IPS-18a (cell line): Measurements from ENCODE around the gene ZNF451.

ENCODE experiments used
- H3K27ac ChIP-seq: one replicate; pipeline ENCODE4 v1.5.1; 2013; ENCODE audit warnings: low read length
- H3K27me3 ChIP-seq: one replicate; pipeline ENCODE4 v1.6.1; 2013; ENCODE audit warnings: mild to moderate bottlenecking, low read length; ENCODE audit not compliant: control insufficient read depth, insufficient read depth
- H3K36me3 ChIP-seq: one replicate; pipeline ENCODE4 v1.6.1; 2013; ENCODE audit warnings: low read depth, low read length; ENCODE audit not compliant: control insufficient read depth
- H3K4me1 ChIP-seq: one replicate; pipeline ENCODE4 v1.6.1; 2013; ENCODE audit warnings: low read depth, low read length; ENCODE audit not compliant: control insufficient read depth
- H3K4me3 ChIP-seq: one replicate; pipeline ENCODE4 v1.5.1; 2013; ENCODE audit warnings: low read length
- H3K9ac ChIP-seq: one replicate; pipeline ENCODE4 v1.6.1; 2013; ENCODE audit warnings: mild to moderate bottlenecking, low read length, moderate library complexity
- H3K9me3 ChIP-seq: one replicate; pipeline ENCODE4 v1.6.1; 2013; ENCODE audit warnings: low read depth, low read length; ENCODE audit not compliant: control insufficient read depth

The ZNF451 gene

GRCh38 chr6:57180596-57180995, 90.6 kb downstream of the ZNF451 start:
- Histone ChIP-seq H3K36me3 (peaks cover 27% of the 10 kb centered on the region), H3K4me1 (no peaks in the 10 kb centered on the region), H3K27ac (no peak overlapping the region), H3K4me3 (no peak overlapping the region), H3K9ac (no peak overlapping the region), H3K9me3 (no peaks in the 10 kb centered on the region), H3K27me3 (no peaks in the 10 kb centered on the region)

- H3K27ac ChIP-seq: no peak overlapping the region
- H3K9me3 ChIP-seq: no peaks in the 10 kb centered on the region
- no peak overlapping the region for H3K9ac ChIP-seq
- peaks cover 28% of the 10 kb centered on the region for H3K36me3 ChIP-seq
- H3K27me3 ChIP-seq: no peaks in the 10 kb centered on the region
- H3K4me3 ChIP-seq: no peak overlapping the region
- H3K4me1 ChIP-seq: no peaks in the 10 kb centered on the region
Measured at GRCh38 chr6:57182017-57182432, 92.0 kb downstream of the ZNF451 start.

- H3K27me3 ChIP-seq: no peaks in the 10 kb centered on the region
- H3K4me3 ChIP-seq: no peak overlapping the region
- H3K36me3 ChIP-seq: peaks cover 28% of the 10 kb centered on the region
- no peaks in the 10 kb centered on the region for H3K9me3 ChIP-seq
- H3K4me1 ChIP-seq: no peaks in the 10 kb centered on the region
- H3K27ac ChIP-seq: no peak overlapping the region
- H3K9ac ChIP-seq: no peak overlapping the region
Measured at GRCh38 chr6:57183336-57183735, 93.3 kb downstream of the ZNF451 start.

DNA sequence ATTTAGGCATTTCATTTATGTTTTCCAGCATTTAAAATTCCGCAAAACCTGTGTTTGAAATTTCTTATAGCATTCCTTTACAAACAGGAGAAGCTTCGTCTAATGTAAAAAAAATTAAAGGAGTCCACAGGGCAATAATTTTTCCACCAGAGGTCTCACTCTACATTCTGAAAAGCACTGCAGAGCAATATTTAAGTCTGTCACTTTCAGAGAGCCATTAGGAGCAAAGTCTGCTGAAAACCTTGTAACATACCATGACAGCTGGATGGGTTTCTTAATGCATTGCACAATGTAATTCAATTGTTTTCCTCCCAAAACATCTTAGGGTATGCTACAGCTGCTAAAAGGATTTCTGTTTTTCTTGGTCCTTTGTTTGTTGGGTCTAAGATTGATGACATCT, 100.2 kb downstream of the ZNF451 start:
- Histone ChIP-seq H3K27ac (no peak overlapping the region), H3K9ac (no peak overlapping the region), H3K36me3 (peaks cover 31% of the 10 kb centered on the region), H3K4me3 (no peak overlapping the region), H3K4me1 (no peaks in the 10 kb centered on the region), H3K27me3 (no peaks in the 10 kb centered on the region), H3K9me3 (no peaks in the 10 kb centered on the region)

DNA sequence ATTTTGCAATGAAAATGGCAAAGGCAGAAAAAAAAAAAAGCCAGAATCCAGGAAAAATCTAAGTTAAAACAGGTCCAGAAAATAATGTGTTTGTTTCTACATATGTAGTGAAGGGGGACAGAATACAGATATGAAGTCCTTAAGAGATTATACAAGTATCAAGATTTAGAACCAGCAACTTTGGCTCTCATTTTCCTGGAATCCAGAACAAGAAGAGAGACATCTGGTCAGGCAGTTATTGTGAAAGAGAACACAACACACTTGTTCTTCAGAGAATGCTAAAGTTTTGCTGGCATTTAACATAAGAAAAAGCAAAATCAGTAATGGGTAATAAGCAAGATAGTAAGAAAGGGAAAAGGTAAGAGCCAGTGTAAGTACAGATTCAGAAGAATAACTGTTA, 103.2 kb downstream of the ZNF451 start:
- Histone ChIP-seq H3K4me1 (no peaks in the 10 kb centered on the region), H3K27me3 (no peaks in the 10 kb centered on the region), H3K9ac (no peak overlapping the region), H3K36me3 (peaks cover 28% of the 10 kb centered on the region), H3K4me3 (no peak overlapping the region), H3K27ac (no peak overlapping the region), H3K9me3 (no peaks in the 10 kb centered on the region)

DNA sequence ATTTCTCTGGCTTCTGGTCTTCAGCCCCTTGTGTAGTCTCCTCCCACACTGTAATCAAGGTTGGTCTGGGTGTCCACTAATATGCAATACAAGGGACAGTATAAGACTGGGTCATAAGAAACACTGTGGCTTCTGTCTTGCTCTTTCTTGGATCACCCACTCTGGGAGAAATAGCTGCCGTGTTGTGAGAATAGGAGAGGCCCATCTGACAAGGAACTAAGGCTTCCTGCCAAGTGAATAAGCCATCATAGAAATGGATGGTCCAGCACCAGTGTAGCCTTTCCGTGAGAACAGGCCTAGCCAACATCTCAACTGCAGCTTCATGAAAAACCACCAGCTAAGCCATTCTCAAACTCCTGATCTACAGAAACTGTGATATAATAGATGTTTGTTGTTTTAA, 105.5 kb downstream of the ZNF451 start:
- Histone ChIP-seq H3K27me3 (no peaks in the 10 kb centered on the region), H3K36me3 (peaks cover 17% of the 10 kb centered on the region), H3K9me3 (no peaks in the 10 kb centered on the region), H3K4me3 (no peak overlapping the region), H3K9ac (no peak overlapping the region), H3K4me1 (peaks cover 8% of the 10 kb centered on the region), H3K27ac (no peak overlapping the region)

GRCh38 chr6:57198926-57199636, 109.1 kb downstream of the ZNF451 start:
- H3K9me3 ChIP-seq: no peaks in the 10 kb centered on the region
- no peak overlapping the region for H3K9ac ChIP-seq
- H3K27ac ChIP-seq: no peak overlapping the region
- H3K27me3 ChIP-seq: no peaks in the 10 kb centered on the region
- peaks cover 8% of the 10 kb centered on the region for H3K4me1 ChIP-seq
- H3K4me3 ChIP-seq: no peak overlapping the region
- no peaks in the 10 kb centered on the region for H3K36me3 ChIP-seq

DNA sequence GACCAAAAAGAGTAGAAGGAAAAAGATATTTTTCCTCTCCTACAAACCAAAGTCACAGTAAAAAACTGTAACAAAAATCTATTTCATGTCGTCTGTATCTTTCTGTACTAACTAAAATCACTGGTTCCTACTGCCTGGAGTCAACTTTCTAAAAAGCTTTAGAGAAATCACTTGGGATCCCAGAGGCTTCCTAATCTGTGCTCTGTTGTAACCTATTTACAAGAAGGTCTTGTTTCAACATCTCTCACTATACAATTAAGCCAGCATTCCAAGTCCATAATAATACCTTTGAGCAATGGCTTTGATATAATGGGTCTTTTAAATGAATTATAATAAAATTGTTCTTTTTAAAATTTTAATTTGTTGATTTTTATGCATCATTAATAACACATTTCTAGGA, 111.7 kb downstream of the ZNF451 start:
- H3K4me3 ChIP-seq: no peak overlapping the region
- H3K4me1 ChIP-seq: peaks cover 8% of the 10 kb centered on the region
- H3K36me3 ChIP-seq: no peaks in the 10 kb centered on the region
- no peaks in the 10 kb centered on the region for H3K9me3 ChIP-seq
- H3K9ac ChIP-seq: no peak overlapping the region
- no peaks in the 10 kb centered on the region for H3K27me3 ChIP-seq
- no peak overlapping the region for H3K27ac ChIP-seq

DNA sequence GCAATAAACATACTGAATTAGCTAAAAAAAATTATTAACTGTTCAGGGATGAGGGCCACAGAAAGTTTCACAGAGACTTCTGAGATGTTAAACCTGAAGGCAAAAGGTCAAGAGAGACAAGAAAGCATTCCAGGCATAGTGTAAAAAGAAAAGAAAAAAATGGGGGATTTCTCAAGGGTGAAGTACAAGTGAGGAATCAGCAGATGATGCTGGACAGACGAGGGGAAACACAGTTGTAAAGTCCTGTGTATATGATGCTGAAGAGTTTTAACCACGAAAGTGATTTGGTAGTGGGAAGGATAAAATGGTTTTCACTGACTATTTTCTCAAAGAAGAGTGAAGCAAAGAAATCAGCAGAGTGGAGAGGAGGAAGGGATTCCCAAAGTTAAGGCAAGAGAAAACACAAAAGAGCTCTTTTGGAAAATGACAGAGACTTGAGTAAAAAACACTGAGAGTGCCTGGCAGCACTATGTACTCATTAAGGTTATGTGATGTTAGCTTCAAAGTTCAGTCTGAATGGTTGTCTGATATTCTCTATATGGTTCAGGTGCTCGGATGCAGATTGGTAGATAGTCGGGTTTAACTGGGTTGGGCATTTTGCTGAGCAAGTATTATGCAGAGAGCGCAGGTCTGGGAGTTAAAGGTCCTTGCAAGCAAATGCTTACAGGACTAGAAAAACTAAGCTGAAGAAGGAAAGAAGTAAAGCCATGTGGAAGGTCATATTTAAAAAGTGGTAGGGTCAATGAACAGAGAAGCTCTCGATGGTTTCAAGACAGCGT, 115.8 kb downstream of the ZNF451 start:
- no peaks in the 10 kb centered on the region for H3K36me3 ChIP-seq
- no peak overlapping the region for H3K27ac ChIP-seq
- no peaks in the 10 kb centered on the region for H3K27me3 ChIP-seq
- no peak overlapping the region for H3K4me3 ChIP-seq
- no peaks in the 10 kb centered on the region for H3K4me1 ChIP-seq
- H3K9me3 ChIP-seq: no peaks in the 10 kb centered on the region
- H3K9ac ChIP-seq: no peak overlapping the region

DNA sequence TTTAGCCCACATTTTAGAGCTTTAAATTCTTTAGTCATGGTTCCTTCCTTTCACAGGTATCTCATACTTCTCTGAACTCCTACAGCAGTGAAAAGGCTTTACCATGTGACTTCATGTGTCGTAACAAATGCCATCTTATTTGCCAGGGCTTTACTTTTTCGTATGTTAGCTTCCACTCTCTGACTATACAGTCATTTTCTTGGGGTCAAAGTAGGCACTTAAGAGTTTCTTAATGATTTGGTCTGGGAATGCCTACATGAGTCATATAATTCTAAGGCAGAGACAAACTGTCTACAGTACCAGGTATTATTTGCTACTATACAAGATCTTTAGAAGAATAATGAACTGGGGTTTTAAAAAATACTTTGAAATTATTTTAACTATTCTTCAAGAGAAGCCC, 117.2 kb downstream of the ZNF451 start:
- no peak overlapping the region for H3K9ac ChIP-seq
- H3K9me3 ChIP-seq: no peaks in the 10 kb centered on the region
- no peaks in the 10 kb centered on the region for H3K4me1 ChIP-seq
- H3K27me3 ChIP-seq: no peaks in the 10 kb centered on the region
- no peak overlapping the region for H3K27ac ChIP-seq
- no peak overlapping the region for H3K4me3 ChIP-seq
- no peaks in the 10 kb centered on the region for H3K36me3 ChIP-seq

- Histone ChIP-seq H3K27ac (no peak overlapping the region), H3K27me3 (no peaks in the 10 kb centered on the region), H3K4me1 (no peaks in the 10 kb centered on the region), H3K9ac (no peak overlapping the region), H3K36me3 (no peaks in the 10 kb centered on the region), H3K4me3 (no peak overlapping the region), H3K9me3 (no peaks in the 10 kb centered on the region)
Measured at GRCh38 chr6:57207872-57208271, 117.9 kb downstream of the ZNF451 start.

DNA sequence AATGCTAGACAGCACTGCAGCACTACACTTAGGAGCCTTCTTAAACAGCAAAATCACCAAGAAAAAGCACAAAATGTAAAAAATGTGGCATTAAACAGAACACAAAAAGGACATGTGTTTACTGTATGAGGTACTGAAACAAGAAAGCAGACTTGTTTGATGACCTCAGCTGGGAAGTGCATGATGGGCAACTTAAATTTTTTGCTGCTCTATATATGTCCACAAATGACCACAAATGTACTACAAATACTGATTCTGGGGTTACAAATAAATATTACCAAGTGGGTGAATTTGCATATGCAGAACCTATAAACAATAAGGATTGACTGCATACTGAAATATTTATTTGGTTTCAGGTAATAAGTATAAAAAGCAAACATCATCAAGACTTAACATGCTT, 119.0 kb downstream of the ZNF451 start:
- Histone ChIP-seq H3K27ac (no peak overlapping the region), H3K9me3 (no peaks in the 10 kb centered on the region), H3K4me1 (no peaks in the 10 kb centered on the region), H3K4me3 (no peak overlapping the region), H3K36me3 (no peaks in the 10 kb centered on the region), H3K9ac (no peak overlapping the region), H3K27me3 (no peaks in the 10 kb centered on the region)
